Stimulated activated CD8-positive, alpha-beta memory T cell treated with anti-CD3 and anti-CD28 coated beads, Interleukin-15, amount 100 ng/mL, for 48 hours (primary cell): ENCODE measurements around the gene INHBC.
"Not testable (repeated sequence)": the region's sequence is repeated elsewhere in the genome, so short reads cannot be mapped to it uniquely, and the experiment has no call there.

ENCODE experiments used
- DNase-seq, 2 donors: peaks; one replicate each; pipeline ENCODE4 v3.0.0-alpha.2; 2020; ENCODE audit warnings: low read depth in 2 of 2

Gene INHBC, protein sequence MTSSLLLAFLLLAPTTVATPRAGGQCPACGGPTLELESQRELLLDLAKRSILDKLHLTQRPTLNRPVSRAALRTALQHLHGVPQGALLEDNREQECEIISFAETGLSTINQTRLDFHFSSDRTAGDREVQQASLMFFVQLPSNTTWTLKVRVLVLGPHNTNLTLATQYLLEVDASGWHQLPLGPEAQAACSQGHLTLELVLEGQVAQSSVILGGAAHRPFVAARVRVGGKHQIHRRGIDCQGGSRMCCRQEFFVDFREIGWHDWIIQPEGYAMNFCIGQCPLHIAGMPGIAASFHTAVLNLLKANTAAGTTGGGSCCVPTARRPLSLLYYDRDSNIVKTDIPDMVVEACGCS

DNA sequence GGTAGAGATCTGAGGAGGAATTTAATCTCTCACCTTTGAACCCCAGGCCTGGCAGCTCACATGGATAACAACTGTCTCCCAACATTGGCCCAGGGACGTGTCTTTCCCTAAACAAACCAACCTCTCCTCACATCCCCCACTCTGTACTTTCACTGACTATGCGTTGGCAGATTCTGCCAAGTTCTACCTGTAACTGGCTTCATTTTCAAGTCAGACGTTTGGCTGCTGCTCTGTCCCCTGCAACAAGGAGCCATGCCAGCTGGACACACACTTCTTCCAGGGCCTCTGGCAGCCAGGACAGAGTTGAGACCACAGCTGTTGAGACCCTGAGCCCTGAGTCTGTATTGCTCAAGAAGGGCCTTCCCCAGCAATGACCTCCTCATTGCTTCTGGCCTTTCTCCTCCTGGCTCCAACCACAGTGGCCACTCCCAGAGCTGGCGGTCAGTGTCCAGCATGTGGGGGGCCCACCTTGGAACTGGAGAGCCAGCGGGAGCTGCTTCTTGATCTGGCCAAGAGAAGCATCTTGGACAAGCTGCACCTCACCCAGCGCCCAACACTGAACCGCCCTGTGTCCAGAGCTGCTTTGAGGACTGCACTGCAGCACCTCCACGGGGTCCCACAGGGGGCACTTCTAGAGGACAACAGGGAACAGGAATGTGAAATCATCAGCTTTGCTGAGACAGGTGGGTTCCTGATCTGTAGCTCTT is at the start of gene INHBC:
Gene INHBC, plus strand, starts transcription at position 268 of the 707 bp plus-strand sequence. Its CDS starts 103 bp downstream, at position 371.
- no peak for DNase-seq

DNA sequence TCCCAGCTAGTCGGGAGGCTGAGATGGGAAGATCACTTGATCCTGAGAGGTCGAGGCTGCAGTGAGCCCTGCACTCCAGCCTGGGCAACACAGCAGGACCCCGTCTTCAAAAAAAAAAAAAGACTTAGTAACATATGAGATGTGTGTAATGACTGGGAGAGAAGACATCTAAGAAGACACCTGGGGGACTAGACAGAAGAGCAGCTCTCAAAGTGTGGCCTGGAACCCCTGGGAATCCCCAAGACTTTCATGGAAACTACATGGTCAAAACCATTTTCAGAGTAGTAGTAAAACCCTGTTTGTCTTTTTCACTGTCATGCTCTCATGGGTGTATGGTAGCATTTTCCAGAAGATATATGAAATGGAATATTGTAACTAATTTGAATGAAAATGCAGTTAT is 49.0 kb upstream of the INHBC start:
- DNase-seq = no peak

DNA sequence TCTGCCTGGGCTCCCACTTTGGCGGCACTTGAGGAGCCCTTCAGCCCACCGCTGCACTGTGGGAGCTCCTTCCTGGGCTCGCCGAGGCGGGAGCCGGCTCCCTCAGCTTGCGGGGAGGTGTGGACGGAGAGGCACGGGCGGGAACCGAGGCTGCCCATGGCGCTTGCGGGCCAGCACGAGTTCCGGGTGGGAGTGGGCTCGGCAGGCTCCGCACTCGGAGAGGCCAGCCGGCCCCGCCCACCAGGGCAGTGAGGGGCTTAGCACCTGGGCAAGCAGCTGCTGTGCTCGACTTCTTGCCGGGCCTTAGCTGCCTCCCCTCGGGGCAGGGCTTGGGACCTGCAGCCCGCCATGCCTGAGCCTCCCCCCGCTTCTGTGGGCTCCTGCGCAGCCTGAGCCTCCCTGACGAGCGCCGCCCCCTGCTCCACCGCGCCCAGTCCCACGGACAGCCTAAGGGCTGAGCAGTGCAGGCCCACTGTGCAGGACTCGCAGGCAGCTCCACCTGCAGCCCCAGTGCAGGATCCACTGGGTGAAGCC is 48.3 kb upstream of the INHBC start:
- DNase-seq = no peak

DNA sequence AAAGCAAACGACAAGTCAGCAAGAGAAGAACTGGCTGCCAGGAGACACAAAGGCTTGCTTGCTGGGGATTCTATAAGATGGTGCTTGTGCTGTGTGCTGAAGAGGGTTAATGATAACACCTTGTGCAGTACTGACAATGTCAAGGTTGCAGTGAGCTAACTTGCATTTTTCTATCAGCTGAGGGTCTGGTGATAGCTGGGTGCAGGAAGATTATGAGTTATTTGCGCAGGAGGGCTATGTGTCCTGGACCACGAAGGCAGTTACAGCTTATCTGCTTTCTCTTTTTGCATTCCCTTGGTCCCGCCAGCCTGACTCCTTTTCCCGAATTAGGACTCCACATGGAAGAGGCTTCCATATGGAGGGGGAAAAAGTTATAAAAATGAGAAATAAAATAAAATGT is 46.2 kb upstream of the INHBC start:
- DNase-seq = no peak

DNA sequence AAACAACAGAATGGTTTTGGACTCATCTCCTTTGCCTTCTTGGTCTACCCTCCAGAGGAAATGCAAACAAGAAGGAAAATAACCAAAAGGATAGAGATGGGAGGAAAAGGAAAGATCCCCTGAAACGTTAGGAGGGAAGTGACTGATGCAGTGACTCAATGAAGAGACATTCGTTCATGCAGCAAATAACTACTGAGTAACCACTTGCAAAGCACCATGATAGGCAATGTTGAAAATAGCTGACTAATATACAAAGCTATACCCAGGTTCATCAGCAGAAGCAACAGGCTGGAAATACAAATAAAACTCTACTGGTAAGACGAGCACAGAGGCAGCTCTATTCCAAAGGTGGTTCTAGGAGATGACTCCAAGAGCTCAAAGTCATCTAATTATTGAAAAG is 45.6 kb upstream of the INHBC start:
- no peak for DNase-seq

DNA sequence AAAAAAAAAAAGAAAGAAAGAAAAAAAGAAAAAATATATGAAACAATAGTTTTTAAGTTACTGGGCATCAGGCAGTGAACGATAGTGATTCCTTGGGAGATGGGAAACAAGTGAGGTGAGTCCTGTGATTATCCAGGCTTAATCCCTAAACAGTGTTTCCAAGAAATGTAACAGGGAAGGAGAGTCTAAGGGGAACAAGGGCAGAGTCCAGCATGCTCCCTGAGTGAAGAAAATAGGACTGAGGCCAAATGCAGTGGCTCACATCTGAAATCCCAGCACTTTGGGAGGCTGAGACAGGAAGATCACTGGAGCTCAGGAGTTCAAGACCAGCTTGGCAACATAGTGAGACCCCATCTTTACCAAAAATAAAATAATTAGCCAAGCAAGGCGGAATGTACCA is 44.4 kb upstream of the INHBC start:
- DNase-seq = no peak

DNA sequence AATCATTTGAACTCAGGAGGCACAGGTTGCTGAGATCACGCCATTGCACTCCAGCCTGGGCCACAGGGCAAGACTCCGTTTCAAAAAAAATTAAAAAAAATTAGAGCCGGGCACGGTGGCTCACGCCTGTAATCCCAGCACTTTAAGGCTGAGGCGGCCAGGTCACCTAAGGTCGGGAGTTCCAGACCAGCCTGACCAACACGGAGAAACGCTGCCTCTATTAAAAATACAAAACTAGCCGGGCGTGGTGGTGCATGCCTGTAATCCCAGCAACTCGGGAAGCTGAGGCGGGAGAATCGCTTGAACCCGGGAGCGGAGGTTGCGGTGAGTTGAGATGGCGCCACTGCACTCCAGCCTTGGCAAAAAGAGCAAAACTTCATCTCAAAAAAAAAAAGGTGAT is 39.5 kb upstream of the INHBC start:
- no peak for DNase-seq

DNA sequence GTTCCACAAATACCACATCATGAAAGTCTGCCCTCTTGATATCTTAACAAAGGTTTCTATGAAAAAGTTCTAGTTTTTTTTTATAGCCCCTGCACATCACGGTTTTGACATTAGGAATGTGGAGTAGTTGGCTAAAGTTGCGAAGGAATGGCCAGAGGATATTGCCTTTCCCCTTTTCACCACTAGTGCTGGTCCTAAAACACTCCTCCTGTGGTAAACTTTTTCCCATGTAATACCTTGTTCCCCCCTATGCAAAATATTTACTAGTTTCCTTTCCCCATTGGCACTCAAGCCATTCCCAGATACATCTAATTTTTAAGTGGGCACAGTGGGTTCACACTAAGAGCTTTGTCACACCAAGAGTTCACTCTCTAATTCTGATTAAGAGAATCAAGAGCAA is 37.1 kb upstream of the INHBC start:
- DNase-seq = no peak

DNA sequence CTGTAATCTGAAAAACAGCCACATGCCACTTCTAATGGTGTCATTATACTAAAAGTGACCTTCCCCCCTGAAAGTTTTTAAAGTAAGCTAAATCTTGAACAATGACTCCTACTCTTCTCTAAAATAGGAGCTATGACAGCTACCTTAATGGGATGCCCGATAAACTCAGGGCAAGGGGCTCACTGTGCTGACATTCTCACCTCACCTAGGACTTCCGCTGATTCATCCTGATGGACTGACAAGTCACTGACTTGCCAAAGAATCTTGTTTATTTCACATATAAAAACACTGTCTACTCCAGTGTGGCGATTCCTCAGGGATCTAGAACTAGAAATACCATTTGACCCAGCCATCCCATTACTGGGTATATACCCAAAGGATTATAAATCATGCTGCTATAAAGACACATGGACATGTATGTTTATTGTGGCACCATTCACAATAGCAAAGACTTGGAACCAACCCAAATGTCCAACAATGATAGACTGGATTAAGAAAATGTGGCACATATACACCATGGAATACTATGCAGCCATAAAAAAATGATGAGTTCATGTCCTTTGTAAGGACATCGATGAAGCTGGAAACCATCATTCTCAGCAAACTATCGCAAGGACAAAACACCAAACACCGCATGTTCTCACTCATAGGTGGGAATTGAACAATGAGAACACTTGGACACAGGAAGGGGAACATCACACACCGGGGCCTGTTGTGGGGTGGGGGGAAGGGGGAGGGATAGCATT is 34.7 kb upstream of the INHBC start:
- not testable (repeated sequence) for DNase-seq

DNA sequence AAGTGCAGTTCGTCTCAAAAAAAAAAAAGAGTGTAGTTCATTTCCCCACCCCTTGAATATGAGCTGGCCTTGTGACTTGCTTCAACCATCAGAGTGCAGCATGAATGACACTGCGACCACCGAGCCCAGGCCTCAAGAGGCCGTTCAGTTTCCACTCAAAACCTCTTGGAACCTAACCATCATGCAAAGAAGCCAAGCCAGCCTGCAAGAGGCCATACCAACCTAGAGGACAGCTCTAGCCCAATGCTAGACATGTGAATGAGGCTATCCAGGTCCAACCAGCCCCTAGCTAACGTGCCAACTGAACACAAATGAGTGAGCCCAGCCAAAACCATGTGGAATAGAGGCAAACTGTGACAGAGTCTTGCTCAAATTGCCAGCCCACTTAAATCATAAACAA is 33.4 kb upstream of the INHBC start:
- DNase-seq = no peak

DNA sequence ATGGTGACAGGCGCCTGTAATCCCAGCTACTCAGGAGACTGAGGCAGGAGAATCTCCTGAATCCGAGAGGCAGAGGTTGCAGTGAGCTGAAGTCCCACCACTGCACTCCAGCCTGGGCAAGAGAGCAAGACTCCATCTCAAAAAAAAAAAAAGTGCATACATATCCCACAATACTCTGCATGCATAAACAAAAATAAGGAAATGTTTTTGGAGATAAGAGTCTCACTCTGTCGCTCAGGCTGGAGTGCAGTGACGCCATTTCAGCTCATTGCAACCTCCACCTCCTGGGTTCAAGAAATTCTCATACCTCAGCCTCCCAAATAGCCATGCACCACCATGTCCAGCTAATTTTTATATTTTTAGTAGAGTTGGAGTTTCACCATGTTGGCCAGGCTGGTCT is 32.4 kb upstream of the INHBC start:
- not testable (repeated sequence) for DNase-seq

DNA sequence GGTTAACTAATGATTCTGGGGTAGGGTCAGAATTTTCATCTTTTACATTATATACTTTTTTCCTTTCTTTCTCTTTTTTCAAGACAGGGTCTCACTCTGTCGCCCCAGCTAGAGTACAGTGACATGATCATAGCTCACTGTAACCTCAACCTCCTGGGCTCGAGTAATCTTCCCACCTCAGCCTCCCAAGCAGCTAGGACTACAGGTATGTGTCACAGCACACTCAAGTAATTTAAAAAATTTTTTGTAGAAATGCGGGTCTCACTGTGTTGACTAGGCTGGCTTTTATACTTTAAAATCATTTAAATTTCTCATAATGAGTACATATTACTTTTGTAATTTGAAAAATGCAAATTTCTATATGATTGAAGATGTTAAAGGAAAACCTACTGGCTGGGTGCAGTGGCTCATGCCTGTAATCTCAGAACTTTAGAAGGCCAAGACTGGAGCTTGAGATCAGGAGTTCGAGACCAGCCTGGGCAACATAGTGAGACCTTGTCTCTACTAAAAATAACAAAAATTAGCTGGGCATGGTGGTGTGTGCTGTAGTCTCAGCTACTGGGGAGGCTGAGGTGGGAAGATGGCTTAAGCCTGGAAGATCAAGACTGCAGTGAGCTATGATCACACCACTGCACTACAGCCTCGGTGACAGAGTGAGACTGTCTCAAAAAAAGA is 29.5 kb upstream of the INHBC start:
- peak in 1 of 2 donors; percentile 10 for DNase-seq

DNA sequence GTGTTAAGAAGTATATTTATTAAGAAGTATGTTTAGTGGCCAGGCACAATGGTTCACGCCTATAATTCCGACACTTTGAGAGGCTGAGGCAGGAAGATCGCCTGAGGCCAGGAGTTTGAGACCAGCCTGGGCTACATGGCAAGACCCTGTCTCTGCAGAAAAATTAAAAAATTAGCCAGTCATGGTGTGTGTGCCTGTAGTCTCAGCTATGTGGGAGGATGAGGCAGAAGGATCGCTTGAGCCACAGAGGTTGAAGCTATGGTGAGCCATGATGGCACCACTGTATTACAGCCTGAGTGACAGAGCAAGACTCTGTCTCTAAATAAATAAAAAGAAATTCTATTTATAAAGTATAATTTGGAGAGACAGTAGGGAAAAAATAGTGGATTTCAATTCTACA is 24.1 kb upstream of the INHBC start:
- no peak for DNase-seq

DNA sequence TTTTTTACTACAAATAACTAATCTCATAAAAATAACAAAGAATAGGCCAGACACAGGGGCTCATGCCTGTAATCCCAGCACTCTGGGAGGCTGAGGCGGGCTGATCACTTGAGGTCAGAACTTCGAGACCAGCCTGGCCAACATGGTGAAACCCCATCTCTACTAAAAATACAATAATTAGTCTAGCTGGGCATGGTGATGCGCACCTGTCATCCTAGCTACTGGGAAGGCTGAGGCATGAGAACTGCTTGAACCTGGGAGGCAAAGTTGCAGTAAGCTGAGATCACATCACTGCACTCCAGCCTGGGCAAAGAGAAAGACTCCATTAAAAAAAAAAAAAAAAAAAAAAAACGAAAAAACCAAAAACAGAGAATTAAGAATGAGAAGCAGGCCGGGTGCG is 20.4 kb upstream of the INHBC start:
- not testable (repeated sequence) for DNase-seq

DNA sequence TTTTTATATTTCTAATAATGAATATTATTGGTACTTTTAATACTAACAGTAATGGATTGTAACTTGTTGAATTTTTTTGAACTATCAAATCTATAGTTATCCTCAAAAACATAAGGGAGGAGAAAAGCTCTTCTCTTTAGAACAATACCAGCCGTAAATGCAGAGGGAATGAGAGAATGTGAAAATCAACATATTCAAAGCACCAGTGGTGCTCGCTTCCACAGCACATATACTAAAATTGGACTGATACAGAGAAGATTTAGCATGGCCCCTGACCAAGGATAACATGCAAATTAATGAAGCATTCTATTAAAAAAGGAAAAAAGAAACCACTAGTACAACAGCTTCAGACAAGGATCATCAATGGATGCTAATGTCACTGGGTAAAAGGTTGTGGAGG is 19.5 kb upstream of the INHBC start:
- no peak for DNase-seq

DNA sequence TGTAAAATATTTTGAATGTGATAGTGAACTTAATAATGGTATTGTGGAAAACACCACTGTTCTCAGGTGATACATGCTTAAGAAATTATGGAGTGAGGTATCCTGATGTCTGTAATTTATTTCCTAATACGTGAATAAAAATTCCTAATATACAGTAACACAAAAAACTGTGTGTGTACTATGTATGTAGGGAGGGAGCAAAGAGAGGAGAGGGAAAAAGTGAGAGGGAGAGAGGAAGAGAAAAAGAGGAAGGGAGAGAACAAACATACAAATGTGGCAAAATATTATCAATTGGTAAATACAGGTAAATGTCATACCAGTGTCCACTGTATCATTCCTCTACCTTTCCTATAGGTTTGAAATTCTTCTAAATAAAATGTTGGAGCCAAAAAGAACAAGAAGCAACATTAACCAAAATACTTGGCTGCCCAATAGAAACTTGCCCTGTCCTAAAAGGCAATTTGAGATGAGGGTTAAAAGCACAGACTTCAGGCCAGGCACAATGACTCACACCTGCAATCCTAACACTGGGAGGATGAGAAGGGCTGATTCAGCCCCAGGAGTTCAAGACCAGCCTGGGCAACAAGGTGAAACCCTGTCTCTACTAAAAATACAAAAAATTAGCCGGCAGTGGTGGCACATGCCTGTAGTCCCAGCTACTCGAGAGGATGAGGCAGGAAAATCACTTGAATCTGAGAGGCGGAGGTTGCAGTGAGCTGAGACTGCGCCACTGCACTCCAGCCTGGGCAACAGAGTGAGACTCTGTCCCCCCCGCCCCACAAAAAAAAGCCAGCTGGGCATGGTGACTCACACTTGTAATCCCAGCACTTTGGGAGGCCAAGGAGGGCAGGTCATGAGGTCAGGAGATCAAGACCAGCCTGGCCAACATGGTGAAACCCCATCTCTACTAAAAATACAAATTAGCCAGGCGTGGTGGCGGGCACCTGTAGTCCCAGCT is 18.3 kb upstream of the INHBC start:
- no peak for DNase-seq

DNA sequence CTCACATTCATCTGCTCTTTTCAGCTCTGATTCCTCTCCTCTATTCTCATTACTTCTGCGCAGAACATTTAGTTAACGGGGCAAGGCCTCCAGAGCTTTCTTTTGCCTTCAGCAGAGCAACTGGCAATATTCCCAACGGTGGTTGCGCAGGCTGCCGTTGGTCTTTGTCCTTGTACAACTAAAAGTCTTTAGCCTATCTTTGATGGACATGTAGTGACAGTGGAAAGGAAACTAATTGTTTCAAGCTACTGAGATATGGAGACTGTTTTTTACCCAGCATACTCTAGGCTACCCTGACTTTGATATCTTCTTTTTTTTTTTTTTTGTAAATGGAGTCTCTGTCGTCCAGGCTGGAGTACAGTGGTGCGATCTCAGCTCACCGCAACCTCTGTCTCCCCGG is 16.3 kb upstream of the INHBC start:
- no peak for DNase-seq

DNA sequence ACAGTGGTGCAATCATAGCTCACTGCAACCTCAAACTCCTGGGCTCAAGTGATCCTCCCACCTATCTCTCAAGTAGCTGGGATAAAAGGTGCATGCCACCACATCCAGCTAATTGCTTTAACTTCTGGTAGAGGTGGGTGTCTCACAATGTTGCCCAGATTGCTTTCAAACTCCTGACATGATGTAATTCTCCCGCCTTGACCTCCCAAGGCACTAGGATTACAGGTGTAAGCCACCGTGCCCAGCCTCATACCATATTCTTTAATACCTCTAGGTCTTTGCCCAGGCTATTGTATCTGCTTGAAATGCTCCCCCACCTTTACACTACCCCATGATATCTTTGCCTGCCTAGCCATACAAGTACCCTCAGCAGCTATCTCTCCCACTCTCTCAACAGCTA is 15.1 kb upstream of the INHBC start:
- no peak for DNase-seq

DNA sequence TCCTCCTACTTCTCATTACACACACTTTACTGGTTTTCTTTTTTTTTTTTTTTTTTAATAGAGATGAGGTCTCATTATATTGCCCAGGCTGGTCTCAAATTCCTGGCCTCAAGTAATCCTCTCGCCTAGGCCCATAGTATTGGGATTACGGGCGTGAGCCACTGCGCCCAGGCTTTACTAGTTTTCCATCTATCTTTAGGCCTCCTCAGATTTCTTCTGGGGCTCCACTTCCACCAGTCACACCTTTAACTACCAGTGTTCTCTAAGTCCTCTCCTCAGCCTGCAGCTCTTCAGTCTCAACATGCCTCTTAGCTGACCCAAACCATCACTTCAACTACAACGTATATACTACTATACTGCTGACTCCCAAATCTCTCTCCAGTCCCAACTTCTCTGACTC is 14.1 kb upstream of the INHBC start:
- DNase-seq = no peak

DNA sequence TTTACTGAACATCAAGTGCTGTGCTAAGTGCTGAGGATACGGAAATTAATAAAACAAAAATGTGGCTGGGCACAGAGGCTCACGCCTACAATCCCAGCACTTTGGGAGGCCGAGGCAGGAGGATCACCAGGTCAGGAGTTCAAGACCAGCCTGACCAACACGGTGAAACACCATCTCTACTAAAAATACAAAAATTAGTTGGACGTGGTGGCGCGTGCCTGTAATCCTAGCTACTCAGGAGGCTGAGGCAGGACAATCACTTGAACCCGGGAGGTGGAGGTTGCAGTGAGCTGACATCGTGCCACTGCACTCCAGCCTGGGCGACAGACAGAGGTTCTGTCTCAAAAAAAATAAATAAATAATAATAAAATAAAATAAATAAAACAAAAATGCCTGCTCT is 7.6 kb upstream of the INHBC start:
- DNase-seq = not testable (repeated sequence)

DNA sequence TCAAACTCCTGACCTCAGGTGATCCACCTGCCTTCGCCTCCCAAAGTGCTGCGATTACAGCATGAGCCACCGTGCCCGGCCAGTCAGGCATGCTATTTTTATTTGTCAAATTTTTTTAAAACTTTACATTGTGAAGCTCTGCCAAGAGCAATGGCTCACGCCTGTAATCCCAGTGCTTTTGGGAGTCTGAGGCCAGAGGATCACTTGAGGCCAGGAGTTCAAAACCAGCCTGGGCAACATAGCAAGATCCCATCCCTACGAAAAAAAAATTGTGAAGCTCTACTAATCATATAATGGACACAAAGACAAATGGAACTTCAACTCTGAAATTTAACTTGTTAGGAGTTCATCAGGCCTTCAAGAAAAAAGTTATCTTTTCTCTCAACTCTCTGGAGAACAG is 5.6 kb upstream of the INHBC start:
- DNase-seq = no peak
